Trophoblast cell (in vitro differentiated cells and primary cell): ENCODE data around the gene TRIP13.
A peak's percentile ranks its signal among the peaks of the same experiment; 100 is the strongest.

Experiments used
- DNase-seq, 2 donors: peaks; one replicate each; pipeline ENCODE4 v3.0.0-alpha.2; 2016
- H2AFZ ChIP-seq: 2 replicates; pipeline ENCODE4 v1.6.1; 2013; ENCODE audit warnings: low read length, moderate library complexity, mild to moderate bottlenecking; ENCODE audit not compliant: insufficient read depth, poor library complexity
- H2AK5ac ChIP-seq: 2 replicates; pipeline ENCODE4 v1.6.1; 2013; ENCODE audit warnings: mild to moderate bottlenecking, low read length
- H2BK120ac ChIP-seq: 2 replicates; pipeline ENCODE4 v1.6.1; 2013; ENCODE audit warnings: low read length, mild to moderate bottlenecking, moderate library complexity; ENCODE audit not compliant: insufficient read depth, poor library complexity
- H2BK12ac ChIP-seq: 2 replicates; pipeline ENCODE4 v1.6.1; 2013; ENCODE audit warnings: mild to moderate bottlenecking, low read length, moderate library complexity
- H2BK5ac ChIP-seq: 2 replicates; pipeline ENCODE4 v1.6.1; 2013; ENCODE audit warnings: low read length, low read depth, moderate library complexity, mild to moderate bottlenecking; ENCODE audit not compliant: poor library complexity
- H3K14ac ChIP-seq: 2 replicates; pipeline ENCODE4 v1.6.1; 2013; ENCODE audit warnings: mild to moderate bottlenecking, low read length
- H3K18ac ChIP-seq: 2 replicates; pipeline ENCODE4 v1.6.1; 2013; ENCODE audit warnings: mild to moderate bottlenecking, low read length
- H3K23ac ChIP-seq: 2 replicates; pipeline ENCODE4 v1.6.1; 2013; ENCODE audit warnings: low read length
- H3K27ac ChIP-seq: 2 replicates; pipeline ENCODE4 v1.5.1; 2013; ENCODE audit warnings: low read depth, mild to moderate bottlenecking, inconsistent platforms, low read length, moderate library complexity
- H3K27me3 ChIP-seq: 2 replicates; pipeline ENCODE4 v1.6.1; 2013; ENCODE audit warnings: inconsistent platforms, mild to moderate bottlenecking, low read length, moderate library complexity; ENCODE audit not compliant: insufficient read depth
- H3K36me3 ChIP-seq, 2 experiments: 1 replicate in 1 of 2; 2 replicates in 1 of 2; pipeline ENCODE4 v1.6.1; 2013; ENCODE audit warnings: low read length in 2 of 2, mild to moderate bottlenecking in 2 of 2, moderate library complexity in 1 of 2; ENCODE audit not compliant: insufficient read depth in 2 of 2, control insufficient read depth in 1 of 2
- H3K4ac ChIP-seq: 2 replicates; pipeline ENCODE4 v1.6.1; 2013; ENCODE audit warnings: low read depth, mild to moderate bottlenecking, low read length, moderate library complexity
- H3K4me1 ChIP-seq, 2 experiments: 1 replicate in 1 of 2; 2 replicates in 1 of 2; pipeline ENCODE4 v1.6.1; 2013; ENCODE audit warnings: low read length in 2 of 2, mild to moderate bottlenecking in 2 of 2, moderate library complexity in 1 of 2; ENCODE audit not compliant: insufficient read depth in 2 of 2, control insufficient read depth in 1 of 2
- H3K4me2 ChIP-seq: 2 replicates; pipeline ENCODE4 v1.6.1; 2013; ENCODE audit warnings: inconsistent platforms, mild to moderate bottlenecking, low read length, moderate library complexity
- H3K4me3 ChIP-seq: 2 replicates; pipeline ENCODE4 v1.5.1; 2013; ENCODE audit warnings: mild to moderate bottlenecking, low read depth, low read length, inconsistent platforms
- H3K79me1 ChIP-seq: one replicate; pipeline ENCODE4 v1.6.1; 2013; ENCODE audit warnings: low read length
- H3K79me2 ChIP-seq: 2 replicates; pipeline ENCODE4 v1.6.1; 2013; ENCODE audit warnings: low read length, mild to moderate bottlenecking; ENCODE audit not compliant: control insufficient read depth, insufficient read depth, poor library complexity
- H3K9ac ChIP-seq: 2 replicates; pipeline ENCODE4 v1.6.1; 2013; ENCODE audit warnings: mild to moderate bottlenecking, low read length
- H3K9me3 ChIP-seq: 2 replicates; pipeline ENCODE4 v1.6.1; 2013; ENCODE audit warnings: low read depth, mild to moderate bottlenecking, control low read depth, inconsistent platforms, low read length; ENCODE audit not compliant: insufficient read depth
- H4K12ac ChIP-seq: 2 replicates; pipeline ENCODE4 v1.6.1; 2013; ENCODE audit warnings: low read depth, mild to moderate bottlenecking, low read length, moderate library complexity
- H4K8ac ChIP-seq: 2 replicates; pipeline ENCODE4 v1.6.1; 2013; ENCODE audit warnings: low read depth, mild to moderate bottlenecking, low read length, moderate library complexity
- H4K91ac ChIP-seq: one replicate; pipeline ENCODE4 v1.6.1; 2013; ENCODE audit warnings: low read depth, mild to moderate bottlenecking, low read length, moderate library complexity
- WGBS: extraction: QIAGEN DNeasy Blood & Tissue Kit; methylation state at CpG from one replicate; pipeline ENCODE4 v1.1.7; 2013; ENCODE audit warnings: missing lambda C conversion rate; ENCODE audit not compliant: insufficient read length, insufficient coverage; ENCODE audit errors: extremely low coverage; 5-methylcytosine and 5-hydroxymethylcytosine counted together

TRIP13 gene

DNA sequence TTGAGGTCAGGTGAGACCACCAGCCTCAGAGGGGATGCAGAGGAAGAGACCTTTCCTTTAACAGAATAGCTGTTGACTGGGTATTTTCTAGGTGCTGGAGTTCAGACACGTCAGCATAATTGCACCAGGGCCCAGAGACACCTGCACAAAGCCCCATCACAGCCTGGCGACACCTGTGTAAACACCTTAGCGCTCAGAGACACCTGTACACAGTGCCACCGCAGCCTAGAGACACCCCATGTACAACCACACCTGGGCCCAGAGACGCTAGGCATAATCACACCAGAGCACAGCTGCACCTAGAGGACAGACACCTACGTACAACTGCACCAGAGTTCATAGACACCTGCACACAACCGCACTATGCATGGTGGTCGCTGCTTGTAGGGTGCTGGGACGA lies 1.0 kb downstream of the TRIP13 start:
- Histone ChIP-seq H3K18ac (no peak overlapping the region), H2BK5ac (no peak overlapping the region), H3K9ac (peak overlapping the region; percentile 24), H3K79me1 (peaks cover 12% of the 10 kb centered on the region), H3K14ac (no peak overlapping the region), H3K4me3 (peak overlapping the region; percentile 97), H3K4ac (peak overlapping the region; percentile 66), H4K12ac (no peak overlapping the region), H3K23ac (no peak overlapping the region), H2BK120ac (no peak overlapping the region), H3K4me1 (peaks cover 13% of the 10 kb centered on the region in 2 experiments), H2AFZ (no peak overlapping the region), H3K27me3 (no peaks in the 10 kb centered on the region), H3K27ac (no peak overlapping the region), H2AK5ac (no peak overlapping the region), H2BK12ac (no peak overlapping the region), H4K91ac (no peak overlapping the region), H3K4me2 (peak overlapping the region; percentile 93), H3K9me3 (no peaks in the 10 kb centered on the region), H3K36me3 (peaks cover 28 to 43% of the 10 kb centered on the region in 2 experiments), H3K79me2 (peaks cover 17% of the 10 kb centered on the region), H4K8ac (peak overlapping the region; percentile 96)
- DNase-seq = no peak
- no CpG with 5 or more reads among the region's 9 CpGs for WGBS

DNA sequence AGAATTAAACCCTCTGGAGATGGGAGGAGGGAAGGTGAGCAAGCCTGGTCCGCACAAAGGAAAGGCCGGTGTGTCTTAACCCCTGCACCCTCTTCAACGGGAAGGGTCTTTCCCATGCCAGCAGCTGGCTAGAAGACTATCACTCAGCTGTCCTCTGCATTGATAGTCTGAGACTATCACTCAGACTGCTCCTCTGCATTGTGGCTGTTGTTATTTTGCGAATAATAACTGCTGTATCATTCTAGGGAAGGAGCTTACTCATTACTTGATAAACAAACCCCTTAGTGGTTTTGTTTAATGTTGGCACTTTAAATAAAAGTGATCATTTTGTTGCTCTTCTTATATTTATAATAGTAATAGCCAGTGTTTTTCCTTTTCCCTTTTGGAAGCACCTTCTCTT lies 8.1 kb downstream of the TRIP13 start:
- Histone ChIP-seq H3K23ac (no peak overlapping the region), H3K79me1 (no peaks in the 10 kb centered on the region), H4K91ac (no peak overlapping the region), H3K4me3 (no peak overlapping the region), H3K79me2 (no peaks in the 10 kb centered on the region), H3K4ac (no peak overlapping the region), H2BK120ac (no peak overlapping the region), H3K4me2 (no peak overlapping the region), H3K18ac (no peak overlapping the region), H3K27me3 (no peaks in the 10 kb centered on the region), H2BK12ac (no peak overlapping the region), H3K14ac (no peak overlapping the region), H3K4me1 (no peaks in the 10 kb centered on the region), H4K12ac (no peak overlapping the region), H2AFZ (no peak overlapping the region), H3K9ac (no peak overlapping the region), H3K9me3 (no peaks in the 10 kb centered on the region), H4K8ac (no peak overlapping the region), H3K27ac (no peak overlapping the region), H2BK5ac (no peak overlapping the region), H3K36me3 (peaks cover 16 to 30% of the 10 kb centered on the region in 2 experiments), H2AK5ac (no peak overlapping the region)
- no peak for DNase-seq
- WGBS = no CpG with 5 or more reads among the region's 4 CpGs

DNA sequence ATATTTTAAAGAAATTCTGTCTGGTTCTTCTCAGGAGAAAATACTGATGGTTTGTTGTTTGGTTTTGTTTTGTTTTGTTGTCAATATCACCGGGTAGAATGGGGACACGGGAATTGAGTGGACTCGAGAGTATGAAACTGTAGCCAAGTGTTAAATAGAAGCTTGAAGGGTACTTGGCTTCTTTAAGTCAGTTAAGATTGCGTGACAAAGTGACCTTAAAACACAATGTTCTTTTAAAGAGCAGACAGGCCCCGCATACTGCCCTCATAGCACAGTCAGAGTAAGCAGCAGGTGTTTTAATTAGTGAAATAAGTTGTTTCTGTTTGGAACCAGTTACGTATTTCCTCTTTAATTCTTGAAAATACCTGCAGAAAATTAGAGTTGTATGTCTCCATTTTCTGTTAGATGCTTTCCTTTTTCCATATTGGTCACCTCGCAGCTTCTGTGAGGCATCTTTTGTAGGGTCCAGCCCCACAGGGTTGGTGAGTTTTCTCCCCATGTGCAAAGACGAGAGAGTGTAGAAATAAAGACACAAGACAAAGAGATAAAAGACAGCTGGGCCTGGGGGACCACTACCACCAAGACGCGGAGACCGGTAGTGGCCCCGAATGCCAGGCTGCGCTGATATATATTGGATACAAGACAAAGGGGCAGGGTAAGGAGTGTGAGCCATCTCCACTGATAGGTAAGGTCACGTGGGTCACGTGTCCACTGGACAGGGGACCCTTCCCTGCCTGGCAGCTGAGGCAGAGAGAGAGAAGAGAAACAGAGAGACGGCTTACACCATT lies 9.6 kb downstream of the TRIP13 start:
- Histone ChIP-seq H3K14ac (no peak overlapping the region), H4K91ac (no peak overlapping the region), H3K79me1 (no peaks in the 10 kb centered on the region), H3K18ac (no peak overlapping the region), H3K4ac (no peak overlapping the region), H2AFZ (no peak overlapping the region), H3K9ac (no peak overlapping the region), H3K23ac (no peak overlapping the region), H4K8ac (no peak overlapping the region), H3K4me3 (no peak overlapping the region), H4K12ac (no peak overlapping the region), H3K27ac (no peak overlapping the region), H3K27me3 (no peaks in the 10 kb centered on the region), H3K79me2 (no peaks in the 10 kb centered on the region), H3K9me3 (peaks cover under 1% of the 10 kb centered on the region), H3K36me3 (peaks cover 20 to 26% of the 10 kb centered on the region in 2 experiments), H2BK12ac (no peak overlapping the region), H2BK120ac (no peak overlapping the region), H3K4me1 (no peaks in the 10 kb centered on the region), H3K4me2 (no peak overlapping the region), H2AK5ac (no peak overlapping the region), H2BK5ac (no peak overlapping the region)
- no CpG with 5 or more reads among the region's 16 CpGs for WGBS
- DNase-seq = no peak

DNA sequence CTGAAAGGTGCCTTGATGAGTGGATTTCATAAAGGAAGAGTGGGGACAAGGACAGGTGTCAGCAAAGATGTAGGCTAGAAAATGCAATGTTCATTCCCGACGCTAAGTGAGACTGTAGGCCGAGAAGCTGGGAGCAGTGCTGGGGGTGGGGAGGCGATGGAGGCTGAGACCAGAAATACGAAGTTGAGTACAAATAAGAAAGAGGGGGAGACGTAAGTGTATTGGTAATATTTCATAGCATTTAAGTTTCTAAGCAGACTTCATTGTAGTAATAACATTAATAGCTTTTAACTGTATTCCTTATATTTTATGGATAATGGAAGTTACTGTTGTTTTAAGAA lies 11.0 kb downstream of the TRIP13 start:
- H3K4me2 ChIP-seq = no peak overlapping the region
- no peak for DNase-seq
- no peaks in the 10 kb centered on the region for H3K4me1 ChIP-seq
- peaks cover 3% of the 10 kb centered on the region for H3K9me3 ChIP-seq
- H3K27ac ChIP-seq = no peak overlapping the region
- H3K36me3 ChIP-seq = peaks cover 29 to 39% of the 10 kb centered on the region in 2 experiments
- H4K8ac ChIP-seq = no peak overlapping the region
- H3K14ac ChIP-seq = no peak overlapping the region
- H3K4ac ChIP-seq = no peak overlapping the region
- H2AK5ac ChIP-seq = no peak overlapping the region
- H2BK120ac ChIP-seq = no peak overlapping the region
- H3K4me3 ChIP-seq = no peak overlapping the region
- WGBS = no CpG with 5 or more reads among the region's 6 CpGs
- no peak overlapping the region for H2BK12ac ChIP-seq
- no peak overlapping the region for H4K91ac ChIP-seq
- H2AFZ ChIP-seq = no peak overlapping the region
- no peak overlapping the region for H3K23ac ChIP-seq
- H3K18ac ChIP-seq = no peak overlapping the region
- H2BK5ac ChIP-seq = no peak overlapping the region
- no peak overlapping the region for H3K9ac ChIP-seq
- H3K27me3 ChIP-seq = no peaks in the 10 kb centered on the region
- no peaks in the 10 kb centered on the region for H3K79me2 ChIP-seq
- H4K12ac ChIP-seq = no peak overlapping the region
- H3K79me1 ChIP-seq = no peaks in the 10 kb centered on the region
